Activated CD4-positive, alpha-beta T cell treated with anti-CD3 and anti-CD28 coated beads, Interleukin-2, Interleukin-4, amounts not matched to agents 100 ng/mL and 50 ng/mL, durations not matched to agents 16 hours and 8 hours (primary cell): ENCODE results near the gene ABCC10.
"Not testable (repeated sequence)": the region's sequence is repeated elsewhere in the genome, so short reads cannot be mapped to it uniquely, and the experiment has no call there.

Experiments
- DNase-seq: peaks from one replicate; pipeline ENCODE4 v3.0.0-alpha.2; 2020; ENCODE audit warnings: low spot score

Gene ABCC10

DNA sequence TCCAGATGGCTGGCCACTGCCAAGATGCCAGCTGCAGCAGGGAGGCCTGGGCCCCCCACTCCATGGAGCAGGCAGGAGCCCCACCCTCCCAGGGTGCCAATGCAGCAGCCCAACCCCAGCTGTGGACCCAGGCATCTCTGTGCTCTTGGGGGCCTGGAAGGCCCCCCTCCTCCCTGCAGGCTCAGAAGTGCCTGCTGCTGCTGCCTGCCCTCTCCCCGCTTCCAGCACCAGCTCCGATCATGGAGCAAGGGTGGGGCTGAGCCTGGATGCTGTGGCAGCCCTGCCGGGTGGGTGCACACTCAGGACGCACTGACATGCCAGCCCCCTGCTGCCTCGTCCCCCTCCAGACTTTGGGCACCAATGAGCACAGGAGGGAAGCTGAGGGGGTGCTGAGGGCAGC is 14.8 kb upstream of the ABCC10 start:
- no peak for DNase-seq

GRCh38 chr6:43413002-43413401 is 14.3 kb upstream of the ABCC10 start:
- DNase-seq: no peak

GRCh38 chr6:43415275-43415674 is 12.1 kb upstream of the ABCC10 start:
- not testable (repeated sequence) for DNase-seq

DNA sequence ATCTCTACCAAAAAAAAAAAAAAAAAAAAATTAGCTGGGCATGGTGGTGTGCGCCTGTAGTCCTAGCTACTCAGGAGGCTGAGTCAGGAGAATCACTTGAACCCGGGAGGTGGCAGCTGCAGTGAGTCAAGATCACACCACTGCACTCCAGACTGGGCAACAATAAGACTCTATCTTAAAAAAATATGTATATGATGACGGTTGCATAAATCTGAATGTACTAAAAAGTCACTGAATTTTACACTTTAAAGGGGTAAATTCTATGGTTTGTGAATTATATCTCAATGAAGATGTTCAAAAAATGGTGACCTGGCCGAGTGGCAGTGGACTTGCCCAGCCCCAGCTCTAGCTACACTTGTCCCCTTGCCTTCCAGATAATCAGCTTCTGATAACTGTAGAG is 10.4 kb upstream of the ABCC10 start:
- no peak for DNase-seq

DNA sequence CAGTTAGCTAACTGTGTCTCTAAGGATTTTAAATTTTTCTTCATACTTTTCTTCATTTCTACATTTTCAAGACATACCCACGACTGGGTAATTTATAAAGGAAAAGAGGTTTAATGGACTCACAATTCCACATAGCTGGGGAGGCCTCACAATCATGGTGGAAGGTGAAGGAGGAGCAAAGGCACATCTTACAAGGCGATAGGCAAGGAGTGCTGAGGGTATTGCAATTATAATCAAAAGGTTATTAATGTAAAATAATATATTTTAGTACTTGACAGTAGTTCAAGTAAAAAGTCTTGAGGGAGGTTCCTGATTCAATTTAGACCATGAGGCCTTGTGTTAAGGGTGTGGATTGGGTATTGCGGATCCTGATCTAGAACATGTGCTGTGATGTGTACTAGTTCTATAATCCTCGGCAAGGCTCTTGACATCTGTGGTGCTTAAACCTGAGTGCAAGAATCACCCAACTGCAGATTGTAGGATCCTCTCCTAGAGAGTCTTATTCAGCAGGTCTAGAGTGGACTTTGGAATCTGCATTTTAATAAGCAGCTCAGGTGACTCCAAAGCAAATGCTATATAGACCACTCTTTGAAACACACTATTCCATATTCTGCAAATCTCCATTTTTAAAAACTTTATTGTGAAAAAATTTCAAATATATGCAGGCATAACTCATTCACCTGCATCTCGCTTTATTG is 7.2 kb upstream of the ABCC10 start:
- no peak for DNase-seq

DNA sequence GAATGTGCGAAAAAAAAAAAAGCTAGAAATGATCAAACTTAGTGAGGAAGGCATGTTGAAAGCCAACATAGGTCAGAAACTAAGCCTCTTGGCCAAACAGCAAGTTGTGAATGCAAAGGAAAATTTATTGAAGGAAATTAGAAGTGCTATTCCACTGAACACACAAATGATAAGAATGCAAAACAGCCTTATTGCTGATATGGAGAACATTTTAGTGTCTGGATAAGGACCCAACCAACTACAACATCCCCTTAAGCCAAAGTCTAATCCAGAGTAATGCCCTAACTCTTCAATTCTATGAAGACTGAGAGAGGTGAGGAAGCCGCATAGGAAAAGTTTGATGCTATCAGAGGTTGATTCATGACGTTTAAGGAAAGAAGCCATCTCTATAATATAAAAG is 5.5 kb upstream of the ABCC10 start:
- no peak for DNase-seq

DNA sequence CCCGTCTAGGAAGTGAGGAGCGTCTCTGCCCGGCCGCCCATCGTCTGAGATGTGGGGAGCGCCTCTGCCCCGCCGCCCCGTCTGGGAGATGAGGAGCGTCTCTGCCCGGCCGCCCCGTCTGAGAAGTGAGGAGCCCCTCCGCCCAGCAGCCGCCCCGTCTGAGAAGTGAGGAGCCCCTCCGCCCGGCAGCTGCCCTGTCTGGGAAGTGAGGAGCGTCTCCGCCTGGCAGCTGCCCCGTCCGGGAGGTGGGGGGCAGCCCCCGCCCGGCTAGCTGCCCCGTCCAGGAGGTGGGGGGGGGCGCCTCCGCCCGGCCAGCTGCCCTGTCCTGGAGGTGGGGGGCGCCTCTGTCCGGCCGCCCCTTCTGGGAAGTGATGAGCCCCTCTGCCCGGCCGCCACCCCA is 2.3 kb upstream of the ABCC10 start:
- not testable (repeated sequence) for DNase-seq

GRCh38 chr6:43426928-43427405 is 374 bp upstream of the ABCC10 start:
- DNase-seq: no peak

DNA sequence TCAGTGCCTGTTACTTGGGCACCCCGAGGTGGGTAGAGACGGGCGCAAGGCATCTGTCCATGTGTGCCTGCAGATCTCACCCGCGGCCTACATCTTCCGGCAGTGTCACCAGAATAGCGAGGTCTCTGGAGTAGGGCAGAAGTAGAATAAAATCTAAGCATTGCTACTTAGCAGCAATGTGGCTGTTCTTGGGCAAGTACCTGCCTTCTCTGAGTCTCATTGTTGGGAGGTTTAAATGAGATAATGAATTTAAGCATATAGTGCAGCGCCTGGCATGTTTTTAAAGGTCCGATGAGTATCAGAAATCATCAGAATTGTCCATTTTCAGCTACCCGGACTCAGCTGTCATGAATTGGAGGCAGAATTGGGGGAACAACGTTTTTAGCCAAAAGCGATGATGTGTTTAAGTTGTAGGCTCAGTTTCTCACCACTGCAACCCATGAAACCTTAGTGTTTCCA is 800 bp downstream of the ABCC10 start:
- no peak for DNase-seq

GRCh38 chr6:43428874-43429273 is 1.5 kb downstream of the ABCC10 start:
- no peak for DNase-seq

DNA sequence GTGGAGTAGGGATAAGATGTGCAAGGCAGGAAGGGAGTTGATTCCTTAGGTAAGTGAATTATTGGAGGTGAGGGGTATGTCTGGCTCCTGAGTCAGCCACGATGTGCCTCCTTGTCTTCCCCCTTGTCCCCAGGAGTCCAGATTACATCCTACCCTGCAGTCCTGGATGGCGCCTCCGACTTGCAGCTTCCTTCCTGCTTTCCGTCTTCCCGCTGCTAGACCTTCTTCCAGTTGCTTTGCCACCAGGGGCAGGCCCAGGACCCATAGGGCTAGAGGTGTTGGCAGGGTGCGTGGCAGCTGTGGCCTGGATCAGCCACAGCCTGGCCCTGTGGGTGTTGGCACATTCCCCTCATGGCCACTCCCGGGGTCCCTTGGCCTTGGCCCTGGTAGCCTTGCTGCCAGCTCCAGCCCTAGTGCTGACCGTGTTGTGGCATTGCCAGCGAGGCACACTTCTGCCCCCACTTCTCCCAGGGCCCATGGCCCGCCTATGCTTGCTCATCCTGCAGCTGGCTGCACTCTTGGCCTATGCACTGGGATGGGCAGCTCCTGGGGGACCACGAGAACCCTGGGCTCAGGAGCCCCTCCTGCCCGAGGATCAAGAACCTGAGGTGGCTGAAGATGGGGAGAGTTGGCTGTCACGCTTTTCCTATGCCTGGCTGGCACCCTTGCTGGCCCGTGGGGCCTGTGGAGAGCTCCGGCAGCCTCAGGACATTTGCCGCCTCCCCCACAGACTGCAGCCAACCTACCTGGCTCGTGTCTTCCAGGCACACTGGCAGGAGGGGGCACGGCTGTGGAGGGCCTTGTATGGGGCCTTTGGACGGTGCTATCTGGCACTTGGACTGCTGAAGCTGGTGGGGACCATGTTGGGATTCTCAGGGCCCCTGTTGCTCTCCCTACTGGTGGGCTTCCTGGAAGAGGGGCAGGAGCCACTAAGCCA is 4.9 kb downstream of the ABCC10 start:
- DNase-seq: no peak

GRCh38 chr6:43433148-43433547 is 5.8 kb downstream of the ABCC10 start:
- DNase-seq: no peak

GRCh38 chr6:43434001-43434840 is 6.9 kb downstream of the ABCC10 start:
- DNase-seq: no peak

DNA sequence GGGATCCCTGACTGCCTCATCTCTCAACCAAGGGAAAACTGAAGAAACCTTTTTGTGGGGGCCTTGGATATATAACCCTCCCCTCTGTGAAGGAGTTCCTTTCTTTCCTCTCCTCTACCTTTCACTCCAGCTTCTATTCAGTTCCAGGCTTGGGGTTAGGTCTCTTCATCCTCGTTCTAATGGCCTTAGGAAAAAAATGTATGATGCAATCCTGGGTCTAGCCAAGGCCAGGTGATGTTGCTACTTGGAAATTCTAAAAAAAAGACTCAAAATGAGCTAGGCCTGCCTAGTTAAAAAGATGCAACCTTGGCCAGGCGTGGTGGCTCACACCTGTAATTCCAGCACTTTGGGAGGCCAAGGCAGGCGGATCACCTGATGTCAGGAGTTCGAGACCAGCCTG is 7.6 kb downstream of the ABCC10 start:
- DNase-seq: no peak

GRCh38 chr6:43435682-43436437 is 8.5 kb downstream of the ABCC10 start:
- DNase-seq: no peak

DNA sequence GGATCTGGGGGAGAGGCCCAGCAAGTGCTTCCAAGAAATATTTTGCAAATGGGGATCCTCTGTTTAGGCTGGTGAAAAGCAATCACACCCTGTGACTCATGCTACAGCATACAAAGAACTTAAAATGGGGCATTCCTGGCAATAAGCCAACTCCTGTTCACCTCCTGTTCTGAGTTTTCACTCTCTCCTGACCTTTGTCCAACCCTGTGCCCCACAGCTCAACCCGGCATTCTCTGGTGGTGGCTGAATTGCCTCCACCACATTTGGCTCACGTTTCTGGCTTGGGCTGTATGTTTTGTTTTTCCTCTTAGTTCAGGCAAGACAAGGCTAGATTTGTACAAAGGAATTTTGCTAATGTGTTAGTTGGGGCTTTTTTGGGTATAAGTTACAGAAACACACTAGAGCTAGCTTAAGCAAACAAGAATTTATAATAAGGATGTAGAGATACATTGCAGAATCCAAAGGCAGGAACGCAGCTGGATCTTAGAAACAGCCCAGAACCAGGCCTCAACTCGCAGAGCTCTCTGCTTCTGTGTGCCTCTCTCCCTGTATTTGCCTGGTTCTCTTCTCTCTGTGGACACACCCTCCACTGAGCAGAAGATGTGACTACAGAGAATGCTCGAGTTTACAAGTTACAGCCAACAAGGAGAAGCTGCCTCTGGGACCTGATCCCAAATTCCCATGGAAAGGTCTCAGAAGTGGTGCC is 9.4 kb downstream of the ABCC10 start:
- no peak for DNase-seq

DNA sequence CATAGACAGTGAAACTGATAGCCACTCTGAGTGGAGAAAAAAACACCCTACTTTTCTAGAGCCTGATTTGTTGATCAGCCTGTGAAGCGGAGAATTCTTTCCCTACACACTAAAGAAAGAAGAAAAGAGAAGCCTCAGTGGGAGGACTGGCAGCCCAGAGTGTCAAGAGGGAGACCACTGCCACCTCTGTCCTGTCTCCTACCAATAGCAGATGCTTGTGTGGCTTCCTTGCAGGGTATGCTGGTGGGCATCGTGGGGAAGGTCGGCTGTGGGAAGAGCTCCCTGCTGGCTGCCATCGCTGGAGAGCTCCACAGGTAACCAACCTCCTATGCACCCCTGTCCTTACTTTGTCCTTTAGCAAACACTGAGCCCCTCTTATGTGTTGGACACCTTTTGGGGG is 10.4 kb downstream of the ABCC10 start:
- no peak for DNase-seq

- no peak for DNase-seq
These were observed 15.6 kb downstream of the ABCC10 start for GRCh38 chr6:43442935-43443334.

DNA sequence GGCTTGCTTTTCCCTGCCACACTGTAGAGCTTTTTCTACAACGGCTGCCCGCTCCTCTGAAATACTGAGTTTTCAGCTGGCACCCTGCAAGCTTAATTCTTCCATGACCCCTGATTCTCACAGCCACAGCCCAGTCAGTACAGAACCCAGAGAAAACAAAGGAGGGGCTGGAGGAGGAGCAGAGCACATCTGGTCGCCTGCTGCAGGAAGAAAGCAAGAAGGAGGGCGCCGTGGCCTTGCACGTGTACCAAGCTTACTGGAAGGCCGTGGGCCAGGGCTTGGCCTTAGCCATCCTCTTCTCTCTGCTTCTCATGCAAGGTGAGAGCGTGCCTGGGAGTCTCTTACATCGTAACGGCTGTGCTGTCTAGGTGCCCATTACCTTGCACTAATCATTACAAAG is 16.7 kb downstream of the ABCC10 start:
- DNase-seq: no peak

DNA sequence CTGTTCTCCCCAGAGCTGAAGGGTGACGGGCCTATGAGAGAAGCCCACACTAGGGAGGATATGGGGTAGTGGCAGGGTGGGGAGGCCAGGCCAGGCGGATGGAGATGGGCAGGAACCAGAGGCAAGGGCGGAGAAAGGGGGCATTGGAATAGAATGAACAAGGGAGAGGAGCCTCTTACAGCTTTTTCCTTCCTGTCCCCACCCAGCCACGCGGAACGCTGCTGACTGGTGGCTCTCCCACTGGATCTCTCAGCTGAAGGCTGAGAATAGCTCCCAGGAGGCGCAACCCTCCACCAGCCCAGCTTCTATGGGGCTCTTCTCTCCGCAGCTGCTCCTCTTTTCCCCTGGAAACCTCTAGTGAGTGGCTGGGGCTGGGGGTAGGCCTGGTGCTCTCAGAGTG is 17.2 kb downstream of the ABCC10 start:
- DNase-seq: no peak

- DNase-seq: no peak
These were observed 18.2 kb downstream of the ABCC10 start for GRCh38 chr6:43445576-43445975.
